Measurements from ENCODE around the gene NHLRC2.

The NHLRC2 gene

DNA sequence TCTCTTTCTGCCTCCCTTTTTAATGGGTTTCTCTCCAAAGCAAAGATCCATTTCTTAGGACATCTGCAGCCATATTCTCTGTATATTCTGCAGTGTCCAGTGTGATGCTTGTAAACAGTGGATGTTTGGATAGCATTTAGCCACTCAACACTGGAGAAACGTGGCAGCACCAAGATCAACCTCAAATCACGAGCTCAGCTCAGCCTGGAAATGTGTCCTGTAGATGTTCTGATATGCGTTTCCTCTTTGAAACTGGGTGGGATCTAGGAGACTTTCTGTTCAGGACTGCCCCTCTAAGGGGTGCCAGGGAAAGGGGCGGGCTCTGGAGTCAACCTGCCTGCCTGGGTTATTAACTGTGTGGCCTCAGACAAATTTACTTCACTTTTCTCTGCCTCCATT, 91.2 kb downstream of the NHLRC2 start:
- H3K27ac ChIP-seq = no peak overlapping the region

DNA sequence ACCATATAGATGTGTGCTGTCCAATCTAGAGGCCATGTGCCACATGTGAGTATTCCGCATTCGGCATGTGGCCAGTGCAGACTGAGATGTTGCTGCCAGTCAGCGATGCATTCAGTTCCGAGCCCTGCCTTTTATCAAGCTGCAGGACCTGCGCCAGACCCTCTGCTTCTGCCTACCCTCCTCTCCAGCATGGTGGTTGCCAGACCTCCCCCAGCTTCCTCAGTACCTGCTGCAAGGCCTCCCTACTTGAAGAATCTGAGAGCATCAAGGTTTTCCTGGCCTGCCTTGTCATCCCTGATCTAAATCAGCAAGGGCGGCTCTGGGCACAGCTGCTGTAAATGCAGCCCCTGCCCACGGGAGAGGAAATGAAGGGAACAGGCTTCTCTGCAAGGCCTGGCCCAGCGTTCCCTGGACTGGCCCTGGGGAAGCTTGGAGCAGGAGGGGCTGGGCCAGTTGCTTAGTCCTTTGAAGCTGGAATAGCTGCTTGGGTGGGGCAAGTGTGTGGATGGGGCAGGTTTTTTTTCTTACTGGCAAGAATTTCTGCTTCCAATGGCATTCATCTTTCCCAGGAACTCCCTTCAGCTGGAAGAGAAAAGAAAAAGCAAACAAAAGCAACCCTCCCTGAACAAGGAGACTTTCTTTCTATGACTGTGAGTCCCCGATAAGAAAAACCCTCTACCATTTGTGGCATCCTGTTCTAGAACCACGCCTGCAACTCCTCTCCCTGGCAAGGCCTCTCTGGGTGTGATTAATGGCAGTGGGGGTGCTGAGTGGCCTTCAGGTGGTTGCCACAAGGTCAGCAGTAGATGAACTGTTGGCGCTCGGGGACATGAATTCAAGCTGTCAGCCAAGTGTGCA, 93.0 kb downstream of the NHLRC2 start:
- Histone ChIP-seq H3K27ac (no peak overlapping the region), H2AFZ (ENCODE audit: low read depth) (no peak overlapping the region), H3K4me3 (IDR thresholded peaks at IDR 0.05; ENCODE audit: insufficient read depth, low read depth, low read length) (no peak overlapping the region), H3K4me2 (no peak overlapping the region), H3K9ac (no peak overlapping the region), H3K27me3 (ENCODE audit: insufficient read depth, low read depth) (no peaks in the 10 kb centered on the region), H3K79me2 (ENCODE audit: insufficient read depth, low read depth) (no peaks in the 10 kb centered on the region), H4K20me1 (ENCODE audit: insufficient read depth) (no peaks in the 10 kb centered on the region), H3K36me3 (ENCODE audit: insufficient read depth) (no peaks in the 10 kb centered on the region), H3K4me1 (ENCODE audit: low read depth, poor library complexity, severe bottlenecking) (no peaks in the 10 kb centered on the region)
- TF ChIP-seq, protein P1, sequence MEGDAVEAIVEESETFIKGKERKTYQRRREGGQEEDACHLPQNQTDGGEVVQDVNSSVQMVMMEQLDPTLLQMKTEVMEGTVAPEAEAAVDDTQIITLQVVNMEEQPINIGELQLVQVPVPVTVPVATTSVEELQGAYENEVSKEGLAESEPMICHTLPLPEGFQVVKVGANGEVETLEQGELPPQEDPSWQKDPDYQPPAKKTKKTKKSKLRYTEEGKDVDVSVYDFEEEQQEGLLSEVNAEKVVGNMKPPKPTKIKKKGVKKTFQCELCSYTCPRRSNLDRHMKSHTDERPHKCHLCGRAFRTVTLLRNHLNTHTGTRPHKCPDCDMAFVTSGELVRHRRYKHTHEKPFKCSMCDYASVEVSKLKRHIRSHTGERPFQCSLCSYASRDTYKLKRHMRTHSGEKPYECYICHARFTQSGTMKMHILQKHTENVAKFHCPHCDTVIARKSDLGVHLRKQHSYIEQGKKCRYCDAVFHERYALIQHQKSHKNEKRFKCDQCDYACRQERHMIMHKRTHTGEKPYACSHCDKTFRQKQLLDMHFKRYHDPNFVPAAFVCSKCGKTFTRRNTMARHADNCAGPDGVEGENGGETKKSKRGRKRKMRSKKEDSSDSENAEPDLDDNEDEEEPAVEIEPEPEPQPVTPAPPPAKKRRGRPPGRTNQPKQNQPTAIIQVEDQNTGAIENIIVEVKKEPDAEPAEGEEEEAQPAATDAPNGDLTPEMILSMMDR (conservative IDR thresholded peaks at IDR 0.05; ENCODE audit: low read depth, low read length) = no peak

More for the DNA sequence above, 91.2 kb downstream of the NHLRC2 start:
- H3K4me2 ChIP-seq = no peak overlapping the region
- no peak overlapping the region for H3K9ac ChIP-seq
- no peak overlapping the region for H2AFZ ChIP-seq (ENCODE audit: low read depth)
- H4K20me1 ChIP-seq (ENCODE audit: insufficient read depth) = no peaks in the 10 kb centered on the region
- no peak overlapping the region for H3K4me3 ChIP-seq (IDR thresholded peaks at IDR 0.05; ENCODE audit: insufficient read depth, low read depth, low read length)
- H3K79me2 ChIP-seq (ENCODE audit: insufficient read depth, low read depth) = no peaks in the 10 kb centered on the region
- H3K4me1 ChIP-seq (ENCODE audit: low read depth, poor library complexity, severe bottlenecking) = no peaks in the 10 kb centered on the region
- no peaks in the 10 kb centered on the region for H3K27me3 ChIP-seq (ENCODE audit: insufficient read depth, low read depth)
- no peaks in the 10 kb centered on the region for H3K36me3 ChIP-seq (ENCODE audit: insufficient read depth)
- TF ChIP-seq, protein P1 (conservative IDR thresholded peaks at IDR 0.05; ENCODE audit: low read depth, low read length) = no peak

GRCh38 chr10:113948048-113948447, 93.6 kb downstream of the NHLRC2 start:
- H3K4me3 ChIP-seq (IDR thresholded peaks at IDR 0.05; ENCODE audit: insufficient read depth, low read depth, low read length) = no peak overlapping the region
- no peak overlapping the region for H3K4me2 ChIP-seq
- no peaks in the 10 kb centered on the region for H3K36me3 ChIP-seq (ENCODE audit: insufficient read depth)
- no peak overlapping the region for H3K9ac ChIP-seq
- H3K27me3 ChIP-seq (ENCODE audit: insufficient read depth, low read depth) = no peaks in the 10 kb centered on the region
- no peak overlapping the region for H2AFZ ChIP-seq (ENCODE audit: low read depth)
- H3K27ac ChIP-seq = no peak overlapping the region
- H4K20me1 ChIP-seq (ENCODE audit: insufficient read depth) = no peaks in the 10 kb centered on the region
- no peaks in the 10 kb centered on the region for H3K4me1 ChIP-seq (ENCODE audit: low read depth, poor library complexity, severe bottlenecking)
- no peaks in the 10 kb centered on the region for H3K79me2 ChIP-seq (ENCODE audit: insufficient read depth, low read depth)
- TF ChIP-seq, protein P1 (conservative IDR thresholded peaks at IDR 0.05; ENCODE audit: low read depth, low read length) = no peak

GRCh38 chr10:113950268-113950667, 95.8 kb downstream of the NHLRC2 start:
- H3K27ac ChIP-seq = no peak overlapping the region
- no peaks in the 10 kb centered on the region for H4K20me1 ChIP-seq (ENCODE audit: insufficient read depth)
- H3K36me3 ChIP-seq (ENCODE audit: insufficient read depth) = no peaks in the 10 kb centered on the region
- H3K27me3 ChIP-seq (ENCODE audit: insufficient read depth, low read depth) = no peaks in the 10 kb centered on the region
- H3K4me2 ChIP-seq = no peak overlapping the region
- H3K4me1 ChIP-seq (ENCODE audit: low read depth, poor library complexity, severe bottlenecking) = no peaks in the 10 kb centered on the region
- H2AFZ ChIP-seq (ENCODE audit: low read depth) = no peak overlapping the region
- TF ChIP-seq, protein P1 (conservative IDR thresholded peaks at IDR 0.05; ENCODE audit: low read depth, low read length) = no peak
- H3K79me2 ChIP-seq (ENCODE audit: insufficient read depth, low read depth) = no peaks in the 10 kb centered on the region
- no peak overlapping the region for H3K4me3 ChIP-seq (IDR thresholded peaks at IDR 0.05; ENCODE audit: insufficient read depth, low read depth, low read length)
- no peak overlapping the region for H3K9ac ChIP-seq
